ENCODE results near the gene WDR90. TPM values are rescaled to one million over a fixed set of nuclear protein-coding genes. Genes with fewer than 3 reads are reported as not detected.

Gene WDR90
- total and polyA plus RNA-seq, 3 donors from 2014 or later = 102 to 195 (median 155) TPM

GRCh38 chr16:643050-643368 lies 6.2 kb upstream of the WDR90 start:
- H3K4me3 ChIP-seq = peak overlapping the region in 1 of 2 donors; percentile 72
- TF ChIP-seq CTCF (IDR thresholded peaks at IDR 0.05) = no peak
- TF ChIP-seq POLR2A (IDR thresholded peaks at IDR 0.05) = no peak
- no peak for DNase-seq
- H3K27ac ChIP-seq = peak overlapping the region; percentile 72 to 89
- H3K27me3 ChIP-seq = no peaks in the 10 kb centered on the region
- no peaks in the 10 kb centered on the region for H3K9me3 ChIP-seq
- peaks cover 18% of the 10 kb centered on the region for H3K4me1 ChIP-seq
- no peaks in the 10 kb centered on the region for H3K36me3 ChIP-seq (ENCODE audit: low read depth, missing control alignments)
- WGBS, 2 donors = 76% methylated on average over 13 of the region's 13 CpGs; no CpG with 5 or more reads in 1 of the 2 donors
- intact Hi-C loops (cut with DNase I; ENCODE audit: low total_unique reads) = no loop called here

GRCh38 chr16:644556-644955 lies 4.6 kb upstream of the WDR90 start:
- WGBS, 2 donors = 87 to 89% methylated on average over 12 of the region's 12 CpGs
- no peak overlapping the region for H3K27ac ChIP-seq
- H3K36me3 ChIP-seq (ENCODE audit: low read depth, missing control alignments) = no peaks in the 10 kb centered on the region
- H3K4me3 ChIP-seq = no peak overlapping the region
- no peak for TF ChIP-seq POLR2A (IDR thresholded peaks at IDR 0.05)
- no peak for TF ChIP-seq CTCF (IDR thresholded peaks at IDR 0.05)
- intact Hi-C loops (cut with DNase I; ENCODE audit: low total_unique reads) = no loop called here
- H3K27me3 ChIP-seq = no peaks in the 10 kb centered on the region
- DNase-seq = no peak
- no peaks in the 10 kb centered on the region for H3K9me3 ChIP-seq
- H3K4me1 ChIP-seq = peaks cover 20% of the 10 kb centered on the region

- 75 to 79% methylated on average over 14 to 32 of the region's 32 CpGs for WGBS, 2 donors
- H3K4me3 ChIP-seq = no peak overlapping the region
- peaks cover 28% of the 10 kb centered on the region for H3K4me1 ChIP-seq
Measured at GRCh38 chr16:645852-646678, 3.1 kb upstream of the WDR90 start.

GRCh38 chr16:646679-647172 lies 2.4 kb upstream of the WDR90 start:
- peaks cover 28% of the 10 kb centered on the region for H3K4me1 ChIP-seq
- intact Hi-C loops (cut with DNase I; ENCODE audit: low total_unique reads) = no loop called here
- no peak for DNase-seq
- H3K4me3 ChIP-seq = no peak overlapping the region
- H3K27ac ChIP-seq = no peak overlapping the region
- H3K27me3 ChIP-seq = no peaks in the 10 kb centered on the region
- 82 to 88% methylated on average over 19 to 21 of the region's 22 CpGs for WGBS, 2 donors
- no peaks in the 10 kb centered on the region for H3K9me3 ChIP-seq
- no peak for TF ChIP-seq POLR2A (IDR thresholded peaks at IDR 0.05)
- TF ChIP-seq CTCF (IDR thresholded peaks at IDR 0.05) = no peak
- no peaks in the 10 kb centered on the region for H3K36me3 ChIP-seq (ENCODE audit: low read depth, missing control alignments)

More at GRCh38 chr16:645852-646678, 3.1 kb upstream of the WDR90 start:
- DNase-seq = no peak
- Histone ChIP-seq H3K27me3 (no peaks in the 10 kb centered on the region), H3K9me3 (no peaks in the 10 kb centered on the region), H3K36me3 (ENCODE audit: low read depth, missing control alignments) (no peaks in the 10 kb centered on the region), H3K27ac (no peak overlapping the region)
- TF ChIP-seq POLR2A (IDR thresholded peaks at IDR 0.05) (no peak), CTCF (IDR thresholded peaks at IDR 0.05) (no peak)
- intact Hi-C loops (cut with DNase I; ENCODE audit: low total_unique reads) = no loop called here
